KMS-11 (cell line): Measurements from ENCODE around the gene ATF6B.

Experiments used
- H2AFZ ChIP-seq: fragments of 200-600 bp; sonication (generic); 2 replicates; pipeline ENCODE4 v1.6.1; 2016; ENCODE audit warnings: antibody characterized with exemption, mixed run types, low read depth
- H3K27ac ChIP-seq: fragments of 200-600 bp; sonication (generic); 2 replicates; pipeline ENCODE4 v1.6.1; 2016; ENCODE audit warnings: mild to moderate bottlenecking, mixed run types
- H3K27me3 ChIP-seq: fragments of 200-600 bp; sonication (generic); 2 replicates; pipeline ENCODE4 v1.6.1; 2017; ENCODE audit warnings: mild to moderate bottlenecking, low read depth, mixed run types, moderate library complexity; ENCODE audit not compliant: insufficient read depth
- H3K36me3 ChIP-seq: fragments of 200-600 bp; sonication (generic); 2 replicates; pipeline ENCODE4 v1.6.1; 2017; ENCODE audit warnings: mild to moderate bottlenecking, mixed run types; ENCODE audit not compliant: insufficient read depth
- H3K4me1 ChIP-seq: fragments of 200-600 bp; sonication (generic); 2 replicates; pipeline ENCODE4 v1.6.1; 2016; ENCODE audit warnings: mild to moderate bottlenecking, low read depth, mixed run types; ENCODE audit not compliant: poor library complexity, severe bottlenecking
- H3K4me2 ChIP-seq: fragments of 200-600 bp; sonication (generic); 2 replicates; pipeline ENCODE4 v1.7.0; 2016; ENCODE audit warnings: mild to moderate bottlenecking, mixed run types
- H3K4me3 ChIP-seq: fragments of 200-600 bp; sonication (generic); IDR thresholded peaks from 2 replicates; pipeline ENCODE4 v1.6.1; 2017; ENCODE audit warnings: low read depth, low read length, mixed read lengths; ENCODE audit not compliant: insufficient read depth
- H3K79me2 ChIP-seq: fragments of 200-600 bp; sonication (generic); 2 replicates; pipeline ENCODE4 v1.6.1; 2016; ENCODE audit warnings: low read depth, mixed run types; ENCODE audit not compliant: insufficient read depth
- H3K9ac ChIP-seq: fragments of 200-600 bp; sonication (generic); 2 replicates; pipeline ENCODE4 v1.6.1; 2016; ENCODE audit warnings: mild to moderate bottlenecking, mixed run types
- H4K20me1 ChIP-seq: fragments of 200-600 bp; sonication (generic); 2 replicates; pipeline ENCODE4 v1.6.1; 2016; ENCODE audit warnings: mild to moderate bottlenecking, mixed run types; ENCODE audit not compliant: insufficient read depth
- TF ChIP-seq, protein P1 (sequence below): fragments of 200-600 bp; sonication (generic); conservative IDR thresholded peaks from 2 replicates; pipeline ENCODE4 v1.6.1; 2017; ENCODE audit warnings: low read depth, mild to moderate bottlenecking, antibody characterized with exemption, low read length, moderate library complexity, mixed read lengths

Gene ATF6B

DNA sequence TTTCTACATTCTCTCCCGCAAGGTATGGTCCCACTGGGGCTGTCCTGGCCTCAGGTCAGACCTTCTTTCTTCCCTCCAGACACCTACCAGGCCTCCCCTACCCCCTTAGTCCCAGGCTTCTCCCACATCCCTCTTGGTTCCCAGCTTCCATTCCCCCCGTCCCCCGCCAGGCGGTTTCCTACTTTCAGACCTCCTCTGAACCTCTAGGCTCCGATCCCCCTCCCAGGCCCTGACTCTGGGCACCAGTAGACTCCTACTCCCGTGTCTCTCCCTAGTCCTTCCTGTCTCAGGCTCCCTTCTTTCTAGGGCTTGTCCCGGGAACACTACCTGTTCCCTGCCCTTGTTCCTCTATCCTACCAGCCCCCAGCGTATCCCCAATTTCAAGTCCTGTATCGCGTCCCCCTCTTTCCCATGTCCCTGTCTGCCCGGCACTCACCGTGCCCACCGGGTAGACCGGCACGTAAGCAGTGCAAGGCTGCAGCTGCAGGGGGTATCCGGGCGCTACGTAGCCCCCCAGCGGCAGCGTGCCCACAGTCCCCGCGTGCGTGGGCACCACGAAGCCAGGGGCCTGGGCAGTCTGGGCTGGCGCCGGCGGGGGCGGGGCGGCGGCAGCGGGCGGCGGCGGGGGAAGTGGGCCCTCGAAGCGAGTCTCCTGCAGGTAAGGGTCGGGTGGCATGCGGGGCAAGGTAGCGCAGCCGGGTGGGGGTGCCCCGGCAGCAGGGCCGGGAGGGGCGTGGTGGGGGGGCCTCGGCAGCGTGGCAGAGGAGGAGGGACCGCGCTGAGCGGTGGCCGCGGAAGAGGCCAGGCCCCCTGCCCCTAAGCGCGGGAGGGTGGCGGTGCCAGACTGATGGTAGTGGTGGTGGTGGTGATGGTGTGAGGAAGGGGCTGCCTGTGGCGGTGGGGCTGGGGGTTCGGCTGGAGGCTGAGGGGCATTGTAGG is 22.2 kb upstream of the ATF6B start:
- Histone ChIP-seq H3K79me2 (no peaks in the 10 kb centered on the region), H3K27ac (no peak overlapping the region), H3K4me1 (no peaks in the 10 kb centered on the region), H3K9ac (no peak overlapping the region), H3K27me3 (peaks cover 6% of the 10 kb centered on the region; the same call in 1 of the 2 replicates), H2AFZ (no peak overlapping the region), H3K4me2 (no peak overlapping the region), H3K4me3 (no peak overlapping the region), H4K20me1 (no peaks in the 10 kb centered on the region), H3K36me3 (no peaks in the 10 kb centered on the region)
- TF ChIP-seq, protein P1, sequence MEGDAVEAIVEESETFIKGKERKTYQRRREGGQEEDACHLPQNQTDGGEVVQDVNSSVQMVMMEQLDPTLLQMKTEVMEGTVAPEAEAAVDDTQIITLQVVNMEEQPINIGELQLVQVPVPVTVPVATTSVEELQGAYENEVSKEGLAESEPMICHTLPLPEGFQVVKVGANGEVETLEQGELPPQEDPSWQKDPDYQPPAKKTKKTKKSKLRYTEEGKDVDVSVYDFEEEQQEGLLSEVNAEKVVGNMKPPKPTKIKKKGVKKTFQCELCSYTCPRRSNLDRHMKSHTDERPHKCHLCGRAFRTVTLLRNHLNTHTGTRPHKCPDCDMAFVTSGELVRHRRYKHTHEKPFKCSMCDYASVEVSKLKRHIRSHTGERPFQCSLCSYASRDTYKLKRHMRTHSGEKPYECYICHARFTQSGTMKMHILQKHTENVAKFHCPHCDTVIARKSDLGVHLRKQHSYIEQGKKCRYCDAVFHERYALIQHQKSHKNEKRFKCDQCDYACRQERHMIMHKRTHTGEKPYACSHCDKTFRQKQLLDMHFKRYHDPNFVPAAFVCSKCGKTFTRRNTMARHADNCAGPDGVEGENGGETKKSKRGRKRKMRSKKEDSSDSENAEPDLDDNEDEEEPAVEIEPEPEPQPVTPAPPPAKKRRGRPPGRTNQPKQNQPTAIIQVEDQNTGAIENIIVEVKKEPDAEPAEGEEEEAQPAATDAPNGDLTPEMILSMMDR = no peak

DNA sequence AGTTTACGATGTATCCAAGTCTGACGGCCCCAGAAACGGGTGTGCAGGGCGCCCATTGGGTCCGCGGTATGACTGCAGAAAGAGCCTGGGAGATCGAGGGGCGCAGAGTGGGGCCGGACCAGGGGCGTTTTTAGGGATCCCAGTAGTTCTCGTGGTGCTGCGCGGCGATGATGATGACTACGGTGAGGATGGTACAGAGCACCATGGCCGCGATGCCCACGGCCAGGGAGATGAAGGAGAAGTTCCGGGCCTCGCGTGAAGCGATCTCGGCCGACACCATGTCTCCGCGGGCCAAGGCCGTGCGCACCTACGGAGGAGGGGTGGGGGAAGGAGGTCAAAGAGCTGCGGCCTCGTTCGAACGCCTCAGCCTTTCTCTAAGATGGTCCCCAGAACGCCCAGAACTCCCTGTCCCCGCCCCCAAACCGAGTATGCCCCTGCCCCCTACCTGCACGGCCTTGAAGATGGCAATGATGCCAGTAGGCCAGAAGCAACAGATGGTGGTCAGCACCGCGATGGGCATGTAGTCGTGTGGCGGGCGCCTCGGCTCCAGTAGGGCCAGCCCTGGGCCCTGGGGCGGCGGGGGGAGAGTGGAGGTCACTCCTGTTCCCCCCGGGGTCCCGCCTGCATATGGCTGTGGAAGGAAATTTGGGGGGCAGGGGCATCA is 21.2 kb upstream of the ATF6B start:
- H3K27ac ChIP-seq = no peak overlapping the region
- no peak overlapping the region for H2AFZ ChIP-seq
- H3K4me3 ChIP-seq = no peak overlapping the region
- H3K9ac ChIP-seq = no peak overlapping the region
- TF ChIP-seq, protein P1 = no peak
- H3K4me2 ChIP-seq = no peak overlapping the region
- no peaks in the 10 kb centered on the region for H4K20me1 ChIP-seq
- peaks cover 6% of the 10 kb centered on the region; the same call in 1 of the 2 replicates for H3K27me3 ChIP-seq
- H3K79me2 ChIP-seq = no peaks in the 10 kb centered on the region
- H3K36me3 ChIP-seq = no peaks in the 10 kb centered on the region
- H3K4me1 ChIP-seq = no peaks in the 10 kb centered on the region

DNA sequence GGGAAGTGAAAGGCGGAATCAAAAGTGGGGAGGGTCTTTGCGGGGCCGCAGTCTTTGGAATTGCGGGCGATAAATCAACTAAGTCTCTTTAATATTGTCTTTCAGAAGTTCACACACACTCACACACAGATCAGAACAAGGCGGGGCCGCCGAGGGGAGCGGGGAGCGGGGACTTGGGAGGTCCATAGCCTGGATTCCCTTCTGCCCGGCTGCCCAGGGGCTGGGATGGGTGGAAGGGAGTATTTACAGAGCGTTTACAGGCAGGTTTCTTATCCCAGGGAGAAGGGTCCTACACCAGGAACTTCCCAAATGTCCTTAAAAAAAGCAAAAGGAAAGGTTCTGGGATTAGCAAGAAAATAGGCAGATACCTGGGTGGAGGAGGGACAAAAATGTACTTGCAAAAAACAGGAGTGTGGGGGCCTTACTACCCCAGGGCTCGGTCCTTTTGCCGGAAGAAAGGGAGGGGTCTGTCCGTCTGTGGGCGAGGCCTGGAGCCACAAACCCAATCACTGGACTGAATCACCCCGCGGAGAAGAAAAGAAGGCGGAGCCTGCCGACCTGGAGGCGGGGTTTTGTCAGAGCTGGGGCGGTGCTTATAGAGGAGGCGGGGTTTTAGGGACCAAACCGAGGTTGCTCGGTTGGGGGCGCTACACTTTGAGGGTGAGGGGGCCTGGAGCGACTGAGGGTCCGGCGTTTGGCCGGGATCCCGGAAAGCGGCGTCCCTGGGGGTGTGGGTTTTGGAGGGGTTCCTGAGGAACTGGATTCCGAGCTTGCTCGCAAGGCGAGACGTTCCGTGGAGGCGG is 20.4 kb upstream of the ATF6B start:
- Histone ChIP-seq H3K9ac (no peak overlapping the region), H3K27me3 (peaks cover 6% of the 10 kb centered on the region; the same call in 1 of the 2 replicates), H3K4me2 (no peak overlapping the region), H3K27ac (no peak overlapping the region), H3K4me1 (no peaks in the 10 kb centered on the region), H3K36me3 (no peaks in the 10 kb centered on the region), H4K20me1 (no peaks in the 10 kb centered on the region), H2AFZ (no peak overlapping the region), H3K4me3 (no peak overlapping the region), H3K79me2 (no peaks in the 10 kb centered on the region)
- TF ChIP-seq, protein P1 = no peak

DNA sequence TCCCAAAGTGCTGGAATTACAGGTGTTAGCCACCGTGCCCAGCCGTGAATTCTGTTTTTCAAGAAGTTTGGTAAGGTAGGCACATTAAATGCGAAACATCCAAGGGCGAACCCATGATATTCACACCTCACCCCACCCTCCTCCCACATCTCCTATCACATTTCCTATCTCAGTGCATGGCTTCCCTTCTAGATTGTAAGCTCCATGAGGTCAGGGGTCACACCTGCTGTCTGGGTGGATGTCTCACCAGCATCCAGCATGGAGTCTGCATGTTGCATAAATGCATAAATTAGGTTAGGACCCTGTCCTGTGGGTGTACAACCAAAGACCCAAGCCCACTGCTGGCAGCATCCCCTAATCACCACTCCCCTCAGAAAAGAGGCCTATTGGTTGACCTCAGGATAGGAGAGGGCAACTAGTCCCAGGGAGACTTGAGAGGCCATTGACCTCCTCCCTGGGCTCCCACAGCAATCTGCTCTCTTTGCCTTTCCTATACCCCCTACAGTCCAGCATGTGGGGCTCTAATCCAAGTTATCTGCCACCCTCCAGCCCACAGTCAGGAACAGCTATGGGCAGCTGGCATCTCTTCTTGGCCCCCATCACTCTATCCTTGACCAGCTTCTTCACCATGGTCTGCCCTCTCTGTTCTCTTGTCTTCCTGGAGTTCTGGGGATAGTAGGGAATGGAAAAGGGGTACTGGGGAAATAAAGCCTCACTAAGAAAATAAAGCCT is 19.5 kb upstream of the ATF6B start:
- H2AFZ ChIP-seq = no peak overlapping the region
- peaks cover 1% of the 10 kb centered on the region; the same call in 1 of the 2 replicates for H3K27me3 ChIP-seq
- H3K4me2 ChIP-seq = no peak overlapping the region
- no peak overlapping the region for H3K4me3 ChIP-seq
- no peak overlapping the region for H3K27ac ChIP-seq
- no peaks in the 10 kb centered on the region for H3K4me1 ChIP-seq
- TF ChIP-seq, protein P1 = no peak
- H3K79me2 ChIP-seq = no peaks in the 10 kb centered on the region
- no peaks in the 10 kb centered on the region for H3K36me3 ChIP-seq
- H3K9ac ChIP-seq = no peak overlapping the region
- H4K20me1 ChIP-seq = no peaks in the 10 kb centered on the region
